Right cardiac atrium (tissue), 5 donors: ENCODE results near the gene JPT1. TPM values are rescaled to one million over a fixed set of nuclear protein-coding genes. Genes with fewer than 3 reads are reported as not detected.
"Not testable (repeated sequence)": the region's sequence is repeated elsewhere in the genome, so short reads cannot be mapped to it uniquely, and the experiment has no call there.

Experiments
- ATAC-seq, 2 donors: fragments of 200-7000 bp; cut with Tn5 transposase; one replicate each; pipeline versions ENCODE4 v1.8.0 to v1.9.1; 2020; ENCODE audit warnings: moderate library complexity in 2 of 2, mild to moderate bottlenecking in 1 of 2
- DNase-seq, 3 donors: peaks; one replicate each; pipeline ENCODE4 v3.0.0-alpha.2; 2020
- H3K27ac ChIP-seq: one replicate; pipeline ENCODE4 v1.5.1; 2013; ENCODE audit warnings: mild to moderate bottlenecking, low read length, control low read depth, moderate library complexity
- H3K27me3 ChIP-seq: one replicate; pipeline ENCODE4 v1.6.1; 2013; ENCODE audit not compliant: control insufficient read depth, insufficient read depth
- H3K4me1 ChIP-seq: one replicate; pipeline ENCODE4 v1.6.1; 2013; ENCODE audit warnings: low read length; ENCODE audit not compliant: control insufficient read depth, insufficient read depth
- H3K4me3 ChIP-seq: one replicate; pipeline ENCODE4 v1.5.1; 2013; ENCODE audit warnings: low read length, control low read depth
- H3K9me3 ChIP-seq: one replicate; pipeline ENCODE4 v1.6.1; 2013; ENCODE audit warnings: low read length; ENCODE audit not compliant: control insufficient read depth
- WGBS: extraction: QIAGEN DNeasy Blood & Tissue Kit; methylation state at CpG from one replicate; pipeline ENCODE4 v1.1.7; 2013; 5-methylcytosine and 5-hydroxymethylcytosine counted together
- intact Hi-C, 4 donors: fragments of 100-400 bp; cut with DNase I; formaldehyde crosslinking; loops; one replicate each; pipeline versions ENCODE4 v1.11.0 to v1.14.0; 2022 to 2023
- polyA plus RNA-seq: library from polyadenylated mRNA; stranded (reverse); fragments of 200-250 nt; gene quantifications from one replicate; pipeline ENCODE4 v1.2.3, GENCODE V29; 2013
- total RNA-seq, 4 donors: library from RNA; stranded (reverse); fragmentation: NEBNext Ultra II Directional; extraction: Animal tissue kit (Norgen Biotek cat#: 25700); gene quantifications; one replicate each; pipeline ENCODE4 v1.2.1, GENCODE V29; 2021
- donor health status: healthy with polysubstance abuse.
- donor health status: DM: no; HTN: yes; CAD: no.
- donor health status: DM: no; HTN: no; CAD: no.
- donor health status: DM: no; HTN: yes; CAD: no; lungs with severe emphysema.
- donor health status: DM: yes; HTN: yes; CAD: no.

The JPT1 gene
- total and polyA plus RNA-seq, 5 donors: 11.7 to 40.5 (median 17.9) TPM

DNA sequence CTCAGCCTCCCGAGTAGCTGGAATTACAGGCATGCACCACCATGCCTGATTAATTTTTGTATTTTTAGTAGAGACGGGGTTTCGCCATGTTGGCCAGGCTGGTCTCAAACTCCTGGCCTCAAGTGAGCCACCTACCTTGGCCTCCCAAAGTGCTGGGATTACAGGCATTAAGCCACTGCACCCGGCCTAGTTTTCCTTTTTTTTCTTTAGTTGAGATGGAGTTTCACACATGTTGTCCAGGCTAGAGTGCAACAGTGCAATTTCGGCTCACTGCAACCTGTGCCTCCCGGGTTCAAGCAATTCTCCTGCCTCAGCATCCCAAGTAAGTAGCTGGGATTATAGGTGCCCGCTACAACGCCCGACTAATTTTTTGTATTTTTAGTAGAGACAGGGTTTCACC, 16.6 kb downstream of the JPT1 start:
- DNase-seq, ATAC-seq, H3K4me3 ChIP-seq, H3K27me3 ChIP-seq, H3K4me1 ChIP-seq, H3K9me3 ChIP-seq, H3K27ac ChIP-seq, intact Hi-C loops: not testable (repeated sequence)
- WGBS: 95% methylated on average over 9 of the region's 9 CpGs

GRCh38 chr17:75135946-75136345, 18.4 kb downstream of the JPT1 start:
- ATAC-seq: no peak
- WGBS: 87% methylated on average over 8 of the region's 8 CpGs
- Histone ChIP-seq H3K27me3 (no peaks in the 10 kb centered on the region), H3K9me3 (no peaks in the 10 kb centered on the region), H3K4me1 (no peaks in the 10 kb centered on the region), H3K4me3 (no peak overlapping the region), H3K27ac (no peak overlapping the region)
- intact Hi-C loops: no loop called here
- no peak for DNase-seq

DNA sequence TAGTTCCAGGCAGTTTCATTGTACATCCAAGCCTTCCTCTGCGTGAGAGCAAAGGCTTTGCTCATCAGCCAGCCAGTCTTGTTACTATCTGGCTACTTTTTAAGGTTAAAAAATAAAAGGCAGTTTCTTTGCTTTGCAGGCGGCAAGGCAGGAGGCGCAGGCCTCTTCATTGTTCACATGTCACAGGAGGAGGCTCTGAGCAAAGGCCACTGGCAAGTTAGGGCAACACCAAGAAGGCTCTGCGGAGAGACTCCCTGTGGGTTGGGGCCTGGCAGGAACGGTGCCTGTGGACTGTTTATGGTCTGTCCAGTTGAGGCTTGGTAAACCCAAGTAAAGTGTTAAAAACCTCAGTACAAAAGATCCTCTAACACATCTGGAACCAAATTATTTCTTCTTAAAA, 18.9 kb downstream of the JPT1 start:
- ATAC-seq (no peak), DNase-seq (no peak)
- WGBS: 85% methylated on average over 5 of the region's 5 CpGs
- Histone ChIP-seq H3K9me3 (no peaks in the 10 kb centered on the region), H3K4me3 (no peak overlapping the region), H3K27me3 (no peaks in the 10 kb centered on the region), H3K27ac (no peak overlapping the region), H3K4me1 (no peaks in the 10 kb centered on the region)
- intact Hi-C loops: no loop called here

DNA sequence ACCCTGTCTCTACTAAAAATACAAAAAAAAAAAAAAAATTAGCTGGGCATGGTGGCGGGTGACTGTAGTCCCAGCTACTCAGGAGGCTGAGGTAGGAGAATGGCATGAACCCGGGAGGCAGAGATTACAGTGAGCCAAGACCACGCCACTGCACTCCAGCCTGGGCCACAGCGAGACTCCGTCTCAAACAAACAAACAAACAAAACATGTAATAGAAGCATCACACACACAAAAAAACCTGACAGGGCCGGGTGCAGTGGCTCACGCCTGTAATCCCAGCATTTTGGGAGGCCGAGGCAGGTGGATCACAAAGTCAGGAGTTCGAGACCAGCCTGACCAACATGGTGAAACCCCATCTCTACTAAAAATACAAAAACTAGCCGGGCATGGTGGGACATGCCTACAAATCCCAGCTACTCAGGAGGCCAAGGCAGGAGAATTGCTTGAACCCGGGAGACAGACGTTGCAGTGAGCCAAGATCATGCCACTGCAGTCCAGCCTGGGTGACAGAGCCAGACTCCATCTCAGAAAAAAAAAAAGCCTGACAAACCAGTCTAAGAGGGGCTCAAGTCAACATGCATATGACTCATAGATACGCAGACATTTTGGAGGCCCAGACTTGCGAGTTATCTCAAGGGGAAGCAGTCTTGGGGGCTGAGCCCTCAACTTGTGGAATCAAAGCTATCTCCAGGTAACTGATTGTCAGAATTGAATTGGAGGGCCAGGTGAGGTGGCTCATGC, 20.5 kb downstream of the JPT1 start:
- whole genome bisulfite sequencing: 89% methylated on average over 14 of the region's 14 CpGs
- intact Hi-C loops, DNase-seq: not testable (repeated sequence)

DNA sequence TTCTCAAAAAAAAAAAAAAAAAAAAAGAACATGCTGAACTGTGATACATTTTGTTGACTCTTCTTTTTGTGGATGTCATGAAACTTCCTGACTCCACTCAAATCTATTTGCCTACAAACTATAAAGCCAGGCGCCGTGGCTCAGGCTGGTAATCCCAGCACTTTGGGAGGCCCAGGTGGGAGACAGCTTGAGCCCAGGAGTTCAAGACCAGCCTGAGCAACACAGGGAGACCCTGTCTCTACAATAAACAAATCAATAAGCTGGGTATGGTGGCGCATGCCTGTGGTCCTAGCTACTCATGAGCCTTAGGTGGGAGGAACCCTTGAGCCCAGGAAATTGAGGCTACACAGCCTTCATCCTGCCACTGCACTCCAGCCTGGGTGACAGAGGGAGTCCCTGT, 21.3 kb downstream of the JPT1 start:
- no peak for DNase-seq
- H3K4me1 ChIP-seq: no peaks in the 10 kb centered on the region

More for the DNA sequence above, 20.5 kb downstream of the JPT1 start:
- ATAC-seq, H3K27ac ChIP-seq, H3K9me3 ChIP-seq, H3K4me3 ChIP-seq, H3K4me1 ChIP-seq, H3K27me3 ChIP-seq: not testable (repeated sequence)

DNA sequence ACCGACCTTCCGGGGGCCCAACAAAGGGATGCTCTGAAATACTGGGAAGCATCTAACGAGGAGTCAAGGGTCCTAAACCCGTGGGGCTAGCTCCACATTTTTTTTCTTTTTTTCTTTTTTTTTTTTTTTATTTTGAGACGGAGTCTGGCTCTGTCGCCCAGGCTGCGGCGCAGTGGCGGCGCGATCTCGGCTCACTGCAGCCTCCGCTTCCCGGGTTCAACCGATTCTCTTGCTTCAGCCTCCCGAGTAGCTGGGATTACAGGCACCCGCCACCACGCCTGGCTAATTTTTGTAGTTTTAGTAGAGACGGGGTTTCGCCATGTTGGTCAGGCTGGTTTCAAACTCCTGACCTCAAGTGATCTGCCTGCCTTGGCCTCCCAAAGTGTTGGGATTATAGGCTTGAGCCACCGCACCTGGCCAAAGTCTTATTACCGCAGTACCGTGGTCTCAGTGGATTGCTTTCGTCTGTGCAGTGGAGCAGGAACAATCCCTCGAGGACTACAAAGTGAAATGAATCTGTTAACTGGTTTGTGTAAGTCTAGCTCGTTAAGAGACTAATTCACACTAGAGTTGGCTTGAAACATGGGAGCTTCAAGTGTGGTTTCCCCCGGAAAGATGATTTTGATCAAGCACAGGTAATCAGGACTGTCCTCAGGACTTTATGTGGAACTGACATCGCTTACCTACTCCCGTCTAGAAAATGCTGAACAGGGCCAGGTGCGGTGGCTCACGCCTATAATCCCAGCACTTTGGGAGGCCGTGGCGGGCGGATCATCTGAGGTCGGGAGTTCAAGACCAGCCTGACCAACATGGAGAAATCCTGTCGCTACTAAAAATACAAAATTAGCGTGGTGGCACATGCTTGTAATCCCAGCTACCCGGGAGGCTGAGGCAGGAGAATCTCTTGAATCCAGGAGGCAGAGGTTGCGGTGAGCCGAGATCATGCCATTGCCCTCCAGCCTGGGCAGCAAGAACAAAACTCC, 22.0 kb downstream of the JPT1 start:
- peak overlapping the region; percentile 65 for H3K27ac ChIP-seq
- DNase-seq, H3K4me1 ChIP-seq, H3K27me3 ChIP-seq, ATAC-seq, H3K9me3 ChIP-seq, intact Hi-C loops: not testable (repeated sequence)
- 82% methylated on average over 40 of the region's 40 CpGs for whole genome bisulfite sequencing
- H3K4me3 ChIP-seq: peak overlapping the region; percentile 86

More for the DNA sequence above, 21.3 kb downstream of the JPT1 start:
- Histone ChIP-seq H3K9me3 (no peaks in the 10 kb centered on the region), H3K4me3 (no peak overlapping the region), H3K27ac (no peak overlapping the region), H3K27me3 (no peaks in the 10 kb centered on the region)
- intact Hi-C loops: no loop called here
- ATAC-seq: no peak
- 98% methylated on average over 3 of the region's 3 CpGs for WGBS

GRCh38 chr17:75131278-75132017, 22.9 kb downstream of the JPT1 start, which contains the start of gene NT5C:
TSS of gene NT5C (minus strand) at chr17:75131742. CDS start at chr17:75131707, 35 bp downstream.
- DNase-seq: peak; percentile 87 to 95 (median 93)
- Histone ChIP-seq H3K4me3 (peak within 1 kb of the TSS; percentile 86), H3K9me3 (no peaks in the 10 kb centered on the region), H3K4me1 (no peaks in the 10 kb centered on the region), H3K27ac (peak within 1 kb of the TSS; percentile 65), H3K27me3 (no peaks in the 10 kb centered on the region)
- ATAC-seq: peak; percentile 89 to 94
- intact Hi-C loops: no loop called here
- WGBS: under 1% methylated on average over 82 of the region's 82 CpGs

DNA sequence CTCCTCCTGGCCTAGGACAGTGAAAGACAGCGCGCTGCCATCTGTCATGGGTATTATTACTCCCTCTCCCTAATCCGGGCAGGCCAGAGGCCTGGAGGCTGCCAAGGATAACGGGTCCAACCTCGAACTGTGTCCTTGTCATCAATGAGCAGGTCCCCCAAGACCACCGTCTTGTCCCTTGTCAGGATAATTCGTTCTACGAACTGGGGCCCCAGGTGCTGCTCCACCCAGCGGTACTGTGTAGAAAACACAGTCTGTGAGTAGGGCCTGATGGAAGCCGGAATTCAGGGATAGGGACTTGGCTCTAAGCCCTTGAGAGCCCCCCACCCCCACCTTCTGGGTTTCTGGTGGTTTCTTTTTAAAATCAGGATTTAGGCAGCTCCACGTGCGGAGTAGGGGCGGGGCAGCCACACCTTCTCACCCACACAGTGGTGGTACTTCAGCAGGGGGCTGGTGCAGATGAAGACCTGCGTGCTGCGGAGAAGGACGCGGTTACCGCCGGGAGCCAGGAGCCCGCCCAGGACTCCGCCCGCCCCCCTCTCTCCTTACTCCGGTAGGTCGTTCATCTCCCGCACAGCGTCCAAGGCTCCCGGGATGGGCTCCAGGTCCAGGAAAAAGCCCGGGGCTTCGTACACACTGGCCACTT, 23.6 kb downstream of the JPT1 start:
- H3K27me3 ChIP-seq: no peaks in the 10 kb centered on the region
- no peaks in the 10 kb centered on the region for H3K9me3 ChIP-seq
- WGBS: 16% methylated on average over 29 of the region's 29 CpGs
- ATAC-seq: peak; percentile 59 to 60
- intact Hi-C loops: no loop called here
- H3K4me3 ChIP-seq: peak overlapping the region; percentile 86
- peak overlapping the region; percentile 65 for H3K27ac ChIP-seq
- DNase-seq: peak; percentile 44 to 79 (median 77)
- no peaks in the 10 kb centered on the region for H3K4me1 ChIP-seq

GRCh38 chr17:75130059-75130631, 24.2 kb downstream of the JPT1 start:
- peak overlapping the region; percentile 86 for H3K4me3 ChIP-seq
- ATAC-seq (peak; percentile 4 to 6), DNase-seq (peak in 1 of 3 donors; percentile 58)
- intact Hi-C loops: no loop called here
- peaks cover 2% of the 10 kb centered on the region for H3K4me1 ChIP-seq
- no peaks in the 10 kb centered on the region for H3K9me3 ChIP-seq
- WGBS: 77% methylated on average over 24 of the region's 24 CpGs
- H3K27me3 ChIP-seq: no peaks in the 10 kb centered on the region
- no peak overlapping the region for H3K27ac ChIP-seq

DNA sequence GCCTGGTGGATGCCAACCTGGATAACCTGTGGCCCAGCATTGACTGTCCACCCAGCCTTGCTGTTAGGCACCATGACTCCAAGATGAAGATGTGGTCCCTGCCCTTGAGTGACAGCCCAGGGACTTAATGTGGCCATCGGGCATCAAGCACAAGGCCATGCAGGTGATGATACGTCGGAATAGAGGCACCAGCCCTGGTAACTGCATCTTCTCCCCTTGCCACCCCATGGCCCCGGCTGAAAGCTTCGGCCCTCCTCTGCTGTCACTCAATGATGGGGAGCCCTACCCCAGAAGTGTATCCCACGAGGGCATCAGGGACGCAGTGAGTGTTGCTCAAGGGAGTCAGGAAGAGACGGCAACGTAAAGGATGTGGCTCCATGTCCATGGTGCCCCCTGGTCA, 24.7 kb downstream of the JPT1 start:
- H3K27ac ChIP-seq: no peak overlapping the region
- H3K4me3 ChIP-seq: no peak overlapping the region
- no peak for ATAC-seq
- H3K4me1 ChIP-seq: peaks cover 6% of the 10 kb centered on the region
- no peak for DNase-seq
- intact Hi-C loops: no loop called here
- WGBS: 86% methylated on average over 9 of the region's 9 CpGs
- H3K27me3 ChIP-seq: no peaks in the 10 kb centered on the region
- no peaks in the 10 kb centered on the region for H3K9me3 ChIP-seq
